ENCODE data around the gene LGR6.
A peak's percentile ranks its signal among the peaks of the same experiment; 100 is the strongest.
"Not testable (repeated sequence)": the region's sequence is repeated elsewhere in the genome, so short reads cannot be mapped to it uniquely, and the experiment has no call there.

Gene LGR6

DNA sequence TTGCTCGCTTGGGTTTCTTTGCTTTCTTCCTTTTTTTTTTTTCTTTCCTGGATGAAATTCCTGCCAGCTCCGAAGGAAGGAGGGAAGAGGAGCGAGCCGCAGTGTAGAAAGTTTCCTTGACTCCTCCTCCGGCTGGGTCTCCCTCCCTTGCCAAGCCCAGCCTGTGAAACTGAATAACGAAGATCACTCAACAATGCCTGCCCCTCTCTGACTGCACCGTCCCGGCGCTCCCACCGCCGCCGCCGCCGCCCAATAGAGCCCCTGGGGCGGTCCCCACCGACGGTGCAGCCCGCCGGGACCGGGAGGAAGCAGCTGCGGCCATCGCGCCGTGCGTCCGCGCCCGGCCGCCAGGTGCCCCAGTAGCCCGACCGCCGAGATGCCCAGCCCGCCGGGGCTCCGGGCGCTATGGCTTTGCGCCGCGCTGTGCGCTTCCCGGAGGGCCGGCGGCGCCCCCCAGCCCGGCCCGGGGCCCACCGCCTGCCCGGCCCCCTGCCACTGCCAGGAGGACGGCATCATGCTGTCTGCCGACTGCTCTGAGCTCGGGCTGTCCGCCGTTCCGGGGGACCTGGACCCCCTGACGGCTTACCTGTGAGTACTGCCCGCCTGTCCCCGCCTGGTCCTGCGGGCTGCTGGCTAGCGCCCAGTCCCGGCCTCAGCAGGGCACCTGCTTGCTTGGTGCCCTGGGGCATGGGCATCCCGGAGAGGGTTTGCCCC is at the start of gene LGR6:
Gene LGR6, plus strand, starts transcription at position 186 of the 714 bp plus-strand sequence. Its CDS starts 191 bp downstream, at position 377.
- DNase-seq, result no peak

GRCh38 chr1:202144402-202145067 is 49.1 kb upstream of the LGR6 start, which contains the start of gene ARL8A:
TSS of gene ARL8A (minus strand) at chr1:202144737. CDS start at chr1:202144572, 165 bp downstream.
- peak in 46 of 56 donors; percentile 32 to 81 (median 54) for DNase-seq

GRCh38 chr1:202145068-202145743 is 48.4 kb upstream of the LGR6 start:
- DNase-seq, result peak in 1 of 56 donors; percentile 50

GRCh38 chr1:202145744-202146140 is 47.9 kb upstream of the LGR6 start:
- DNase-seq, result not testable (repeated sequence)

DNA sequence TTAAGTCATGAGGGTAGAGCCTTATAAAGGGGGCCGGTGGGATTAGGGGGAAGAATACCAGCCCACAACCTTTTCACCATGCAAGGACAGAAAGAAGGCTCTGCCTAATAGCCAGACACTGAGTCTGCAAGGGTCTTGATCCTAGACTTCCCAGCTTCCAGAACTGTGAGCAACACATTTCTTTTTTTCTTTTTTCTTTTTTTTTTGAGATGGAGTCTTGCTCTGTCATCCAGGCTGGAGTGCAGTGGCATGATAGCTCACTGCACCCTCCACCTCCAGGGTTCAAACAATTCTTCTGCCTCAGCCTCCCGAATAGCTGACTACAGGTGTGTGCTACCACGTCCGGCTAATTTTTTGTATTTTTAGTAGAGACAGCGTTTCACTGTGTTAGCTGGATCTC is 47.3 kb upstream of the LGR6 start:
- no peak for DNase-seq

GRCh38 chr1:202146993-202147392 is 46.6 kb upstream of the LGR6 start:
- DNase-seq, result no peak

DNA sequence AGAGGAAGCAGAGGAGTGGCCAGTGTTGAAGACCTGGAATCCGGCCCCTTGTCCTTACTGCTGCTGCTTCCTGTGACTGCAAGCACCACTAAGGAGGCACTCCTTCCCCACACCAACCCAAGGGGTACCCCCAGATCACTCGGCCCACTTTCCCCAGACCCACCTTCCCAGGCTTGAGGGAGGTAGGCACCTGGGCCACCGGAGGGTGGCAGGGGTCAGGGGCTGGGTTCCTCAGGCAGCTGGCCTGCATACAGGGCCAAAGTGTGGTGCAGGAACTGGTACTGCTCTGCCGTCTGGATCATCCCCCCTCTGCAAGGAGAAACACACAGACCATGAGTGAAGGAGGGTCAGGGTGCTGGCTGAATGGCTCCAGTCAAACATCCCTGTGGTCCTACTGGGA is 45.2 kb upstream of the LGR6 start:
- DNase-seq, result no peak

- DNase-seq, result no peak
Observed at GRCh38 chr1:202149566-202149965, 44.0 kb upstream of the LGR6 start.

DNA sequence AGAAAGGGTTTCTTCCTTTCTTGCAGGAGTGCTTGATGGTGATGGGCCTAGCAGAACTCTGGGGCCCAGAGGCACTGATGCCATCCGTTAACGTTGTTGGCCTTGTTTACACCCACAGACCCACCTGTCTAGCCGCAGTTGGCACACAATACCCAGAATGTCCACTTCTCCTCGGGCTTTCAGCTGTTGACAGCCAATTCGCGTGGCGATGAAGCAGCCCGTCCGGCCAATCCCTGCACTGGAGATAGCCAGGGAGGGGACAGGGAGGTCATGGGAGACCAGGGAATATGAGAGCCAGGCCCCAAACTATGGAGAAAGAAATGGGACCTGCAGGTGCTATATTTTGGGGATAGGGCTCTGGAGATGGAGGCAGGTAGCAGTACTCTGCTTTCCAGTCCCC is 43.4 kb upstream of the LGR6 start:
- DNase-seq, result no peak

- no peak for DNase-seq
Observed at GRCh38 chr1:202150602-202151001, 43.0 kb upstream of the LGR6 start.

DNA sequence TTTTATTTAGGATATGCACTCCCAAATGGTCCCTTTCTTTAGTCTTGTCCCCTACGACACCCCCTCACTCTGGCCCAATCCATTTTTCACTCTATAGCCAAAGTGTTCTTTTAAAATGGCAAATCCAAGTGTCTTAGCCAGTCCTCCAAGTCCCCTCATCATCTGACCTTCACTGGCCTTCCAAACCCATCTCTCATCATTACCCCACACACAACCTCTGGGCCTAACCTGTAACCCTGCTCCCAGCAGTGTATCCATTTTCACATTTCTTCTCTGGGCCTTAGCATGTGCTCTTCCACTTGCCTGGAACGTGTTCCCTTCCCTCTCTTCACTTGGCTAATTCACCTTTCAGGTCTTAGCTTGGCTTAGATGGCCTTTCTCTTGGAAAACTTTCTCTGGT is 42.6 kb upstream of the LGR6 start:
- no peak for DNase-seq

DNA sequence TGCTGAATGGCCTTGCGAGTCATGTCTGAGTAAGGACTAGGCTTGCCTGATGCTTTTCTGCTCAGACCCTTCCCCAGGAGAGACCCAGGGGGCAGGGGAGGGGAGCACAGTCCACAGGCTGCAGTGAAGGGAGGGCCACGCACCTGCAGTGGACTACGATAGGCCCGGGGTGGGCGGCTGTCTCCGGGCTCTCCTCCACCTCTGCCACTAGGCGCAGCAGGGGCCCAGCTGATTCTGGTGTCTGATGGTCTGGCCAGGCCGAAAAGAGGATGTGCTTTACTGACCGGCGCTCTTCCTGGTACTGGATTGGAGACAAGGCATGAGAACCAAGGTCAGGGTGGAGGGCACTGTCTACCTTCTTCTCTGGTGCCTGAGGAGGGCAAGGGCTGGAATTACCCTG is 41.2 kb upstream of the LGR6 start:
- no peak for DNase-seq

DNA sequence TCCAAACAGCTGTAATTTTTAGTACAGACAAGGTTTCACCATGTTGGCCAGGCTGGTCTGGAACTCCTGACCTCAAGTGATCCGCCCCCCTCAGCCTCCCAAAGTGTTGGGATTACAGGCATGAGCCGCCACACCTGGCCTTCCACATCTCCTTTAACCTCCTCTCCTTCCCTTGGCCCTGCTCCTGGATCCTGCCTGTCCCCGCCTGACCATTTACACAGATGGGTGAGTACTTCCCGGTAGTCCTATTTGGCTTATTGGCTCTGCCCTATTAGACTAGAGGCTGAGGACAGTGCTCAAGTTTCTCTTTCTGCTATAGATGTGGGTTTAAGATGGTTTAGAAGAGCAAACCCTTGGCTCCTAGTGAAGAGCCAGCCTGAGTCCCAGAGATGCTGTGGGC is 40.3 kb upstream of the LGR6 start:
- no peak for DNase-seq

DNA sequence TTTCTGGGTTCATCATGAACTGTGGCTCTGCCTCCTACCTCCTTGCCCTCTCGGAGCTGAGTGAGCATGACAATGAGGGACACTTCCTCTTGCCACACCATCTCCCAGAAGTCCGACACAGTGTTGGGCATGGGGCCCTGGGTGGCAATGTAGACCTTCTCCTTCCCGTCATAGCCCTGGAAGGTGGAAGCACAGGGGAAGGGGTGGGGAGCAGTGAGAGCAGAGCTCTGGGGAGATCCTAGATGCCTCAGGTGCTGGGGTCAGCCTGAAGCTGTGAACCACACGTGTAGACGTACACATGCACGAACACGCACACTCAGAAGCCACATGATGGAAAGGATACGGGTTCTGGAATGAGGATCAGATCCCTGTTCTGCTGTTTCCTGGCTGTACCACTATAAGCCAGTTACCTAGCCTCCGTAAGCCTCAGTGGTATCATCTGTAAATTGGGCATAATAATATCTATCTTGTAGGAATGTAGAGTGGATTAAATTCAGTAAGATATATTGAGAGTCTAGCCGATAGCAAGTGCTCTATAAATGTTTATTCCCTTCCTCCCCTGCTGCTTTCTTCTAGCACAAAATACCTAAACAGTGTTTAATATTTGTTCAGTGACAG is 39.3 kb upstream of the LGR6 start:
- DNase-seq, result no peak

DNA sequence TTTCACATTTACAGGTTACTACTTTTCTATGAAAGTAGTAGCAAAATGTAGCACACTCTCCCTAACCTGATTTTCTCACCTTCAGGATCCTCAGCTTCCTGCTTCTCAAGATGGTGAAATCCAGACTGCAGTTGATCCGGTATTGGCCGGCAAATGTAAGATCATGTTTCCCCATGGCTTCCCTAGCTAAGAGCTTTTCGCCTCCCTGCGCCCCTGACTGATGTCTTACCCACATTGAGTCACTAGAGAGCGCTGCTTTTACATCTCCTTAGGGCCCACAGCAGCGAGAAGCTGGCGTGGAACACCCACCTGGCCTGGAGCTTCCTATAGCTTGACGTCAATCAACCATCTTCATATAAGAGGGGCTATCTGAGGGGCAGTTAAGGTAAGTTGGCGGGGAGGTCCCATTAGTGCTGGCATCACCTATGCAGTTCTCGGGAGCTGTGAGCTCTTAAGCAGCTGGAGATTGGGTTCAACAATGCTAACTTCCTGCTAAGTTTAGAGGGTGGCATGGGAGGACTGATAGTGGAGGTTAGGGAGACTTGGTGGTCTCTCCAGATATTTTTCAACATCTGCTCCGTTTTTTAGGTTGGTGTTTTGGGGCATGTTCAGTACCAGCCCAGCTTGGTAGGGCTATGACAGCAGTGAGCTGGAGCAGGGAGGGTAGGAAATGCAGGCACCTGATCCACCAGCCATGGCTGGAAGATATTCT is 38.7 kb upstream of the LGR6 start:
- DNase-seq, result peak in 19 of 56 donors; percentile 7 to 44 (median 24)

DNA sequence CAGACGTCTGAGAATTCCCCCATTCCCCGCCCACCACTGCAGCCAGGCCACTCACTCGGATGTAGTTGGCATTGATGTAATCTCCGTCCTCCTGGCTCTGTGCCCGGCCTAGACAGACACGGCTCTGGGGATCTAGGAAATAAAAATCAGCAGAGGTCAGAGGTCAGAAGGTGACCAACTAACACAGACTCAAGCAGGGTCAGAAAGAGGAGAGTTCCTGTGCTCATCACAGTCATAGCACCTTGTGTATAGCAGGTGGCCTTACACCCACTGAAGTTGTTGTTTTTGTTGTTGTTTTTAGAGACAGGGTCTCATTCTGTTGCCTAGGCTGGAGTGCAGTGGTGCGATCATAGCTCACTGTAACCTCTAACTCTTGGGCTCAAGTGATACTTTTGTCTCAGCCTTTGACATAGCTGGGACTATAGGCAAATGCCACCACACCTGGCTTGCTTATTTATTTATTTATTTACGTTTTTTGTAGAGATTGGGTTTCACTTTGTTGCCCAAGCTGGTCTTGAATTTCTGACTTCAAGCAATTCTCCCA is 38.0 kb upstream of the LGR6 start:
- DNase-seq, result peak in 3 of 56 donors; percentile 9 to 68 (median 22)

DNA sequence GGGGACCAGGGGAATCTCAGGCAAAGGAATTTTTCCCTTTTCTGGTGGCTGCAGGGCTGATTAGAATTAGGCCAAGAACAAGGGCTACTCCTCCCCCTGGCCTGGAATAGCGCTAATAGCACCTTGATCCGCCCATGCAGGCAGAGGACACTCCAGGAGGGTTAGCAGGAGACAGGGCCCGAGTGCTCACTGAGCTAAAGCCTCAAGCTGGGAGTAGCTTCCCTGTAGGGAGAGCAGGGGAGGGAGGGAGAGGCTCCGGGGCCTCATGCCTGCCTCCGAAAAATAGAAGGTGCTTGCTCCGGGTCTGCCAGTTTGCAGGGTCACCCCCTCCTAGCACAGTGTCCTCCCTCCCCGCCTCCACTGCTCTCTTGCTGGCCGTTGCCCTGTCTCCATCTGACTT is 37.0 kb upstream of the LGR6 start:
- no peak for DNase-seq

DNA sequence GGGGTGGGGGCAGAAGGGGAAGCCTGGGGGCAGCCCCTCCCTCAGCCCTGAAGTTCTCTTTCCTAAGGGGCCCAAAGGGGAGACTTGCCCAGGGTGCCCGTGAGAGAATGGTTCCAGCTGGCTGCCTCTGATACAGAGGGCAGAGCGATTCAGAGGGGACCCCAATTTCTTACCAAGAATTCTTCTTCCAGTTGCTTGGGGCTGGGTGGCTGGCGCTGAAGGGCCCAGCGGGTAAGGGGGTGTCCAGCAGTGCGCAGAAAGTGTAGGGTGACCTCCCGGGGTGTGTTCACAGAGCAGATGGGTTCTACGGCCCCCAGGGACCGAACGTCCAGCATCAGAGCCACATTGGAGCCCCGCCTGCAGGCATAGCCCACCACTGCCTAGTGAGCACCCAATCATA is 35.7 kb upstream of the LGR6 start:
- no peak for DNase-seq

- no peak for DNase-seq
Observed at GRCh38 chr1:202158810-202159533, 34.6 kb upstream of the LGR6 start.
